Measurements from ENCODE around the gene FAM204A. TPM values are rescaled to one million over a fixed set of nuclear protein-coding genes. Genes with fewer than 3 reads are reported as not detected.

Gene FAM204A
- total RNA-seq, 1 donor from 2014 or later = 43.6 TPM

- DNase-seq = no peak
- Mint-ChIP-seq H3K36me3 (ENCODE audit: unreplicated experiment) (no peaks in the 10 kb centered on the region), H3K27ac (ENCODE audit: unreplicated experiment) (no peak overlapping the region), H3K4me1 (ENCODE audit: low read depth, unreplicated experiment) (no peaks in the 10 kb centered on the region), H3K27me3 (ENCODE audit: unreplicated experiment) (peaks cover 1% of the 10 kb centered on the region), H3K4me3 (ENCODE audit: unreplicated experiment) (no peak overlapping the region), H3K9me3 (ENCODE audit: unreplicated experiment) (no peaks in the 10 kb centered on the region)
- no peak for TF ChIP-seq CTCF (IDR thresholded peaks at IDR 0.05; ENCODE audit: partially characterized antibody, unreplicated experiment)
Measured at GRCh38 chr10:118305730-118306129, 36.4 kb downstream of the FAM204A start.

- H3K27me3 Mint-ChIP-seq (ENCODE audit: unreplicated experiment) = no peaks in the 10 kb centered on the region
- H3K4me1 Mint-ChIP-seq (ENCODE audit: low read depth, unreplicated experiment) = no peaks in the 10 kb centered on the region
- no peak overlapping the region for H3K27ac Mint-ChIP-seq (ENCODE audit: unreplicated experiment)
- no peak for DNase-seq
- H3K4me3 Mint-ChIP-seq (ENCODE audit: unreplicated experiment) = no peak overlapping the region
- no peak for TF ChIP-seq CTCF (IDR thresholded peaks at IDR 0.05; ENCODE audit: partially characterized antibody, unreplicated experiment)
- no peaks in the 10 kb centered on the region for H3K36me3 Mint-ChIP-seq (ENCODE audit: unreplicated experiment)
- H3K9me3 Mint-ChIP-seq (ENCODE audit: unreplicated experiment) = peaks cover under 1% of the 10 kb centered on the region
Measured at GRCh38 chr10:118304521-118304920, 37.6 kb downstream of the FAM204A start.

- Mint-ChIP-seq H3K4me3 (ENCODE audit: unreplicated experiment) (no peak overlapping the region), H3K27ac (ENCODE audit: unreplicated experiment) (no peak overlapping the region), H3K36me3 (ENCODE audit: unreplicated experiment) (peaks cover 5% of the 10 kb centered on the region), H3K27me3 (ENCODE audit: unreplicated experiment) (no peaks in the 10 kb centered on the region), H3K9me3 (ENCODE audit: unreplicated experiment) (peaks cover 2% of the 10 kb centered on the region), H3K4me1 (ENCODE audit: low read depth, unreplicated experiment) (no peaks in the 10 kb centered on the region)
- no peak for TF ChIP-seq CTCF (IDR thresholded peaks at IDR 0.05; ENCODE audit: partially characterized antibody, unreplicated experiment)
- no peak for DNase-seq
Measured at GRCh38 chr10:118301211-118301610, 40.9 kb downstream of the FAM204A start.

GRCh38 chr10:118300320-118300719 is 41.8 kb downstream of the FAM204A start:
- no peak overlapping the region for H3K27ac Mint-ChIP-seq (ENCODE audit: unreplicated experiment)
- no peak overlapping the region for H3K4me3 Mint-ChIP-seq (ENCODE audit: unreplicated experiment)
- peaks cover 5% of the 10 kb centered on the region for H3K36me3 Mint-ChIP-seq (ENCODE audit: unreplicated experiment)
- H3K27me3 Mint-ChIP-seq (ENCODE audit: unreplicated experiment) = no peaks in the 10 kb centered on the region
- no peak for DNase-seq
- H3K9me3 Mint-ChIP-seq (ENCODE audit: unreplicated experiment) = peaks cover 2% of the 10 kb centered on the region
- TF ChIP-seq CTCF (IDR thresholded peaks at IDR 0.05; ENCODE audit: partially characterized antibody, unreplicated experiment) = no peak
- H3K4me1 Mint-ChIP-seq (ENCODE audit: low read depth, unreplicated experiment) = no peaks in the 10 kb centered on the region

GRCh38 chr10:118298787-118299186 is 43.3 kb downstream of the FAM204A start:
- no peak for DNase-seq
- Mint-ChIP-seq H3K4me1 (ENCODE audit: low read depth, unreplicated experiment) (no peaks in the 10 kb centered on the region), H3K4me3 (ENCODE audit: unreplicated experiment) (no peak overlapping the region), H3K9me3 (ENCODE audit: unreplicated experiment) (peaks cover 2% of the 10 kb centered on the region), H3K36me3 (ENCODE audit: unreplicated experiment) (peaks cover 5% of the 10 kb centered on the region), H3K27me3 (ENCODE audit: unreplicated experiment) (no peaks in the 10 kb centered on the region), H3K27ac (ENCODE audit: unreplicated experiment) (no peak overlapping the region)
- TF ChIP-seq CTCF (IDR thresholded peaks at IDR 0.05; ENCODE audit: partially characterized antibody, unreplicated experiment) = no peak
